ENCODE measurements around the gene RNU5B-1. TPM values are rescaled to one million over a fixed set of nuclear protein-coding genes. Genes with fewer than 3 reads are reported as not detected.
A peak's percentile ranks its signal among the peaks of the same experiment; 100 is the strongest.

The RNU5B-1 gene
- total and polyA plus RNA-seq, 2 donors from 2014 or later = 54.0 TPM; not detected in 1

- H3K27ac ChIP-seq (ENCODE audit: low read depth in 2 of 2, low read length in 2 of 2) = peak overlapping the region; percentile 14 to 40
- H3K27me3 ChIP-seq (ENCODE audit: control insufficient read depth, insufficient read depth, low read length) = no peaks in the 10 kb centered on the region
- no peak overlapping the region for H3K9ac ChIP-seq (ENCODE audit: low read length in 3 of 3)
- H3K9me3 ChIP-seq (ENCODE audit: control insufficient read depth in 2 of 3, insufficient read depth in 1 of 3, low read length in 3 of 3) = no peaks in the 10 kb centered on the region
- no peak overlapping the region for H3K4me3 ChIP-seq (ENCODE audit: low read length in 3 of 3)
- peaks cover 0 to 24% (median 17%) of the 10 kb centered on the region in 3 donors for H3K36me3 ChIP-seq (ENCODE audit: control insufficient read depth in 2 of 3, insufficient read depth in 3 of 3, low read length in 3 of 3)
- no peak for TF ChIP-seq CTCF (IDR thresholded peaks at IDR 0.05; ENCODE audit: borderline replicate concordance, extremely low read depth, insufficient read depth)
- DNase-seq = peak in 3 of 5 donors; percentile 21 to 72 (median 31)
- peaks cover 0 to 6% (median 2%) of the 10 kb centered on the region in 3 donors for H3K4me1 ChIP-seq (ENCODE audit: control insufficient read depth in 2 of 3, insufficient read depth in 2 of 3, low read depth in 1 of 3, low read length in 3 of 3)
- intact Hi-C loops (cut with DNase I) = no loop called here
- FAIRE-seq = no peak
Observed at GRCh38 chr15:65258375-65259262, 45.9 kb upstream of the RNU5B-1 start.

- no peak for DNase-seq
- peaks cover 0 to 6% (median 2%) of the 10 kb centered on the region in 3 donors for H3K4me1 ChIP-seq (ENCODE audit: control insufficient read depth in 2 of 3, insufficient read depth in 2 of 3, low read depth in 1 of 3, low read length in 3 of 3)
- H3K9ac ChIP-seq (ENCODE audit: low read length in 3 of 3) = no peak overlapping the region
- no peak overlapping the region for H3K27ac ChIP-seq (ENCODE audit: low read depth in 2 of 2, low read length in 2 of 2)
- H3K27me3 ChIP-seq (ENCODE audit: control insufficient read depth, insufficient read depth, low read length) = no peaks in the 10 kb centered on the region
- no peak for TF ChIP-seq CTCF (IDR thresholded peaks at IDR 0.05; ENCODE audit: borderline replicate concordance, extremely low read depth, insufficient read depth)
- H3K9me3 ChIP-seq (ENCODE audit: control insufficient read depth in 2 of 3, insufficient read depth in 1 of 3, low read length in 3 of 3) = no peaks in the 10 kb centered on the region
- no peak for FAIRE-seq
- H3K4me3 ChIP-seq (ENCODE audit: low read length in 3 of 3) = no peak overlapping the region
- intact Hi-C loops (cut with DNase I) = no loop called here
- H3K36me3 ChIP-seq (ENCODE audit: control insufficient read depth in 2 of 3, insufficient read depth in 3 of 3, low read length in 3 of 3) = peaks cover 0 to 24% (median 19%) of the 10 kb centered on the region in 3 donors
Observed at GRCh38 chr15:65259367-65259797, 45.1 kb upstream of the RNU5B-1 start.

- Histone ChIP-seq H3K27ac (ENCODE audit: low read depth in 2 of 2, low read length in 2 of 2) (no peak overlapping the region), H3K9me3 (ENCODE audit: control insufficient read depth in 2 of 3, insufficient read depth in 1 of 3, low read length in 3 of 3) (no peaks in the 10 kb centered on the region), H3K36me3 (ENCODE audit: control insufficient read depth in 2 of 3, insufficient read depth in 3 of 3, low read length in 3 of 3) (peaks cover 0 to 24% (median 22%) of the 10 kb centered on the region in 3 donors), H3K4me1 (ENCODE audit: control insufficient read depth in 2 of 3, insufficient read depth in 2 of 3, low read depth in 1 of 3, low read length in 3 of 3) (peaks cover 0 to 6% (median 2%) of the 10 kb centered on the region in 3 donors), H3K4me3 (ENCODE audit: low read length in 3 of 3) (no peak overlapping the region), H3K27me3 (ENCODE audit: control insufficient read depth, insufficient read depth, low read length) (no peaks in the 10 kb centered on the region), H3K9ac (ENCODE audit: low read length in 3 of 3) (no peak overlapping the region)
- no peak for TF ChIP-seq CTCF (IDR thresholded peaks at IDR 0.05; ENCODE audit: borderline replicate concordance, extremely low read depth, insufficient read depth)
- intact Hi-C loops (cut with DNase I) = no loop called here
- DNase-seq (no peak), FAIRE-seq (no peak)
Observed at GRCh38 chr15:65260968-65261367, 43.5 kb upstream of the RNU5B-1 start.

Data from kidney (tissue), 14 donors.